Stimulated activated effector memory CD8-positive, alpha-beta T cell treated with anti-CD3 and anti-CD28 coated beads, Interleukin-12 subunit alpha, Interleukin-12 subunit beta, amount 100 ng/mL, for 72 hours (primary cell): ENCODE measurements around the gene CCDC12.

Source experiments
- ATAC-seq: fragments of 150-1000 bp; cut with Tn5 transposase; 2 replicates; pipeline ENCODE4 v1.10.0; 2021
- DNase-seq, 2 donors: peaks; one replicate each; pipeline ENCODE4 v3.0.0; 2021 to 2022; ENCODE audit warnings: low spot score in 2 of 2
- H3K27ac Mint-ChIP-seq: one replicate; pipeline ENCODE4 v1.8.0; 2022; ENCODE audit warnings: mild to moderate bottlenecking, mixed read lengths
- H3K36me3 Mint-ChIP-seq: one replicate; pipeline ENCODE4 v1.8.0; 2022; ENCODE audit warnings: mild to moderate bottlenecking, mixed read lengths
- H3K4me1 Mint-ChIP-seq: one replicate; pipeline ENCODE4 v1.8.0; 2022; ENCODE audit warnings: mixed read lengths
- H3K4me3 Mint-ChIP-seq: one replicate; pipeline ENCODE4 v1.8.0; 2022; ENCODE audit warnings: mild to moderate bottlenecking, mixed read lengths
- H3K9me3 Mint-ChIP-seq: one replicate; pipeline ENCODE4 v1.8.0; 2022; ENCODE audit warnings: mixed read lengths

CCDC12 gene

GRCh38 chr3:46880884-46881595, 95.5 kb downstream of the CCDC12 start:
- H3K9me3 Mint-ChIP-seq, result no peaks in the 10 kb centered on the region
- no peaks in the 10 kb centered on the region for H3K36me3 Mint-ChIP-seq
- peaks cover 20% of the 10 kb centered on the region for H3K4me1 Mint-ChIP-seq
- ATAC-seq, result no peak
- H3K27ac Mint-ChIP-seq, result no peak overlapping the region
- peak overlapping the region; percentile 63 for H3K4me3 Mint-ChIP-seq
- no peak for DNase-seq

GRCh38 chr3:46878781-46879436, 97.6 kb downstream of the CCDC12 start:
- Mint-ChIP-seq H3K4me3 (no peak overlapping the region), H3K4me1 (peaks cover 17% of the 10 kb centered on the region), H3K27ac (no peak overlapping the region), H3K36me3 (no peaks in the 10 kb centered on the region), H3K9me3 (no peaks in the 10 kb centered on the region)
- no peak for ATAC-seq
- no peak for DNase-seq

- H3K9me3 Mint-ChIP-seq, result no peaks in the 10 kb centered on the region
- H3K36me3 Mint-ChIP-seq, result no peaks in the 10 kb centered on the region
- no peak within 1 kb of the TSS for H3K4me3 Mint-ChIP-seq
- H3K4me1 Mint-ChIP-seq, result peaks cover 9% of the 10 kb centered on the region
- no peak for DNase-seq
- no peak for ATAC-seq
- H3K27ac Mint-ChIP-seq, result no peak within 1 kb of the TSS
Observed at GRCh38 chr3:46877406-46878125, 99.0 kb downstream of the CCDC12 start, which contains the start of gene PTH1R. TSS of gene PTH1R (plus strand) at chr3:46877721. CDS start at chr3:46883560, 5,839 bp downstream.

- no peak for DNase-seq
- Mint-ChIP-seq H3K4me3 (no peak overlapping the region), H3K9me3 (no peaks in the 10 kb centered on the region), H3K36me3 (no peaks in the 10 kb centered on the region), H3K27ac (no peak overlapping the region), H3K4me1 (peaks cover 7% of the 10 kb centered on the region)
- no peak for ATAC-seq
Observed at GRCh38 chr3:46876313-46877300, 99.9 kb downstream of the CCDC12 start.

- Mint-ChIP-seq H3K9me3 (no peaks in the 10 kb centered on the region), H3K4me3 (no peak overlapping the region), H3K27ac (no peak overlapping the region), H3K36me3 (no peaks in the 10 kb centered on the region), H3K4me1 (peaks cover 4% of the 10 kb centered on the region)
- no peak for DNase-seq
- ATAC-seq, result no peak
Observed at GRCh38 chr3:46875560-46875959, 101.0 kb downstream of the CCDC12 start.

GRCh38 chr3:46874430-46874829, 102.1 kb downstream of the CCDC12 start:
- peaks cover 2% of the 10 kb centered on the region for H3K4me1 Mint-ChIP-seq
- DNase-seq (no peak), ATAC-seq (no peak)

GRCh38 chr3:46873521-46873920, 103.0 kb downstream of the CCDC12 start:
- no peak for ATAC-seq
- Mint-ChIP-seq H3K4me3 (no peak overlapping the region), H3K27ac (no peak overlapping the region)

More at GRCh38 chr3:46874430-46874829, 102.1 kb downstream of the CCDC12 start:
- H3K4me3 Mint-ChIP-seq, result no peak overlapping the region
- no peaks in the 10 kb centered on the region for H3K9me3 Mint-ChIP-seq
- no peaks in the 10 kb centered on the region for H3K36me3 Mint-ChIP-seq
- H3K27ac Mint-ChIP-seq, result no peak overlapping the region

More at GRCh38 chr3:46873521-46873920, 103.0 kb downstream of the CCDC12 start:
- DNase-seq, result no peak
- H3K9me3 Mint-ChIP-seq, result no peaks in the 10 kb centered on the region
- peaks cover 11% of the 10 kb centered on the region for H3K4me1 Mint-ChIP-seq
- no peaks in the 10 kb centered on the region for H3K36me3 Mint-ChIP-seq
